ENCODE data around the gene PPP1R14B.

- TF ChIP-seq POLR2A (IDR thresholded peaks at IDR 0.05) (no peak), CTCF (IDR thresholded peaks at IDR 0.05) (no peak)
These were observed 9.6 kb upstream of the PPP1R14B start for GRCh38 chr11:64256300-64256699.
